ENCODE results near the gene EIF4G3. TPM values are rescaled to one million over a fixed set of nuclear protein-coding genes. Genes with fewer than 3 reads are reported as not detected.

EIF4G3 gene
- total and polyA plus RNA-seq, 9 of the 15 experiments (the other 6 are each of a cell fraction or from before 2014, with no cell fraction given): 6.7 to 40.5 (median 32.1) TPM

GRCh38 chr1:20964540-20965484 lies 211.9 kb downstream of the EIF4G3 start (continued):
- TF ChIP-seq E4F1 (CRISPR knock-in tag; IDR thresholded peaks at IDR 0.05; ENCODE audit: borderline replicate concordance): no peak
- no peak for TF ChIP-seq ZBTB2 (IDR thresholded peaks at IDR 0.05)
- TF ChIP-seq BCOR (IDR thresholded peaks at IDR 0.05): no peak
- no peak for TF ChIP-seq RBM39 (optimal IDR thresholded peaks at IDR 0.05; ENCODE audit: low read depth, low read length)
- no peak for TF ChIP-seq CGGBP1 (CRISPR knock-in tag; IDR thresholded peaks at IDR 0.05)
- no peak for TF ChIP-seq DIDO1 (tag; IDR thresholded peaks at IDR 0.05; ENCODE audit: low read depth)
- no peak for TF ChIP-seq MAFF (IDR thresholded peaks at IDR 0.05; ENCODE audit: low read length)
- 0 out of 2 replicates have a peak, but pooled peaks have one; percentile 17 for TF ChIP-seq L3MBTL2 (IDR thresholded peaks at IDR 0.05)
- TF ChIP-seq HMBOX1 (IDR thresholded peaks at IDR 0.05): peak; percentile 63; the same call in 1 of the 2 replicates
- no peak for TF ChIP-seq RBM22 (IDR thresholded peaks at IDR 0.05; ENCODE audit: low read depth, low read length, poor library complexity, severe bottlenecking)
- TF ChIP-seq ZNF695 (CRISPR knock-in tag; IDR thresholded peaks at IDR 0.05): no peak
- no peak for TF ChIP-seq CREB5 (CRISPR knock-in tag; IDR thresholded peaks at IDR 0.05)
- TF ChIP-seq CBX1 (IDR thresholded peaks at IDR 0.05; ENCODE audit: low read depth): no peak
- TF ChIP-seq ZNF133 (CRISPR knock-in tag; IDR thresholded peaks at IDR 0.05): no peak
- no peak for TF ChIP-seq CC2D1A (IDR thresholded peaks at IDR 0.05)
- no peak for TF ChIP-seq PPARD (CRISPR knock-in tag; IDR thresholded peaks at IDR 0.05)
- TF ChIP-seq EP400 (IDR thresholded peaks at IDR 0.05): no peak
- TF ChIP-seq TAF15 (IDR thresholded peaks at IDR 0.05; ENCODE audit: low read depth, low read length): no peak
- no peak for TF ChIP-seq SUPT5H (IDR thresholded peaks at IDR 0.05)
- no peak for TF ChIP-seq CREM (IDR thresholded peaks at IDR 0.05; ENCODE audit: low read depth)
- no peak for TF ChIP-seq RBM34 (IDR thresholded peaks at IDR 0.05; ENCODE audit: borderline replicate concordance, insufficient read depth, low read length)
- no peak for TF ChIP-seq PHF8 (IDR thresholded peaks at IDR 0.05; ENCODE audit: borderline replicate concordance, low read length)
- peak in 1 of 2 experiments; percentile 26; a peak in 2 of 4 replicates for TF ChIP-seq RAD21 (CRISPR knock-in tag; conservative IDR thresholded peaks at IDR 0.05 in 1 of 2, IDR thresholded peaks at IDR 0.05 in 1 of 2)

All from K562 (cell line).